SU-DHL-6 (cell line): ENCODE results near the gene SCFD2.

Source experiments
- H2AFZ ChIP-seq: fragments of 200-600 bp; sonication (generic); 2 replicates; pipeline ENCODE4 v1.6.1; 2014; ENCODE audit warnings: low read depth, mild to moderate bottlenecking, moderate library complexity, mixed read lengths, antibody characterized with exemption, low read length; ENCODE audit not compliant: severe bottlenecking
- H3F3A ChIP-seq: fragments of 200-600 bp; shearing (Covaris generic); 2 replicates; pipeline ENCODE4 v1.6.0; 2016; ENCODE audit warnings: antibody characterized with exemption, mild to moderate bottlenecking; ENCODE audit not compliant: insufficient read depth
- H3K27ac ChIP-seq: fragments of 200-600 bp; sonication (generic); 2 replicates; pipeline ENCODE4 v1.5.1; 2016; ENCODE audit warnings: low read depth, mild to moderate bottlenecking, low read length, moderate library complexity, mixed read lengths
- H3K27me3 ChIP-seq: fragments of 200-600 bp; sonication (generic), shearing (Covaris generic); 2 replicates; pipeline ENCODE4 v1.6.0; 2014; ENCODE audit warnings: mild to moderate bottlenecking, low read length
- H3K36me3 ChIP-seq: fragments of 200-600 bp; sonication (generic); 2 replicates; pipeline ENCODE4 v1.6.1; 2014; ENCODE audit warnings: mild to moderate bottlenecking, low read length, mixed read lengths
- H3K4me2 ChIP-seq: fragments of 300-600, 200-600 bp; shearing (Covaris generic), sonication (generic); 2 replicates; pipeline ENCODE4 v1.6.0; 2014; ENCODE audit warnings: low read length, low read depth, mild to moderate bottlenecking; ENCODE audit not compliant: poor library complexity, severe bottlenecking
- H3K4me3 ChIP-seq: fragments of 200-600 bp; sonication (generic); 2 replicates; pipeline ENCODE4 v1.5.1; 2014; ENCODE audit warnings: antibody characterized with exemption, low read length, mild to moderate bottlenecking, mixed read lengths; ENCODE audit not compliant: insufficient read depth, poor library complexity, severe bottlenecking
- H3K79me2 ChIP-seq: fragments of 200-600 bp; sonication (generic); 2 replicates; pipeline ENCODE4 v1.6.1; 2014; ENCODE audit warnings: mild to moderate bottlenecking, low read length, moderate library complexity; ENCODE audit not compliant: insufficient read depth
- H3K9ac ChIP-seq: fragments of 200-600 bp; sonication (generic); 2 replicates; pipeline ENCODE4 v1.7.0; 2014; ENCODE audit warnings: mild to moderate bottlenecking, low read length
- H3K9me2 ChIP-seq: fragments of 200-600 bp; sonication (generic); replicated peaks from 2 replicates; pipeline ENCODE4 v1.6.1; 2014; ENCODE audit warnings: low read length; ENCODE audit not compliant: insufficient read depth
- H3K9me3 ChIP-seq: fragments of 200-600 bp; sonication (generic); 2 replicates; pipeline ENCODE4 v1.6.1; 2014; ENCODE audit warnings: low read length, mixed read lengths; ENCODE audit not compliant: insufficient read depth
- H4K20me1 ChIP-seq: fragments of 200-600 bp; sonication (generic); 2 replicates; pipeline ENCODE4 v1.6.1; 2014; ENCODE audit warnings: low read depth, mild to moderate bottlenecking, antibody characterized with exemption, low read length, moderate library complexity, mixed read lengths
- CTCF ChIP-seq: fragments of 200-600 bp; sonication (generic); IDR thresholded peaks from one replicate; pipeline ENCODE4 v1.5.1; 2017; ENCODE audit warnings: antibody characterized with exemption, mild to moderate bottlenecking, low read length, moderate library complexity; ENCODE audit not compliant: insufficient read depth, poor library complexity, severe bottlenecking
- EZH2phosphoT487 ChIP-seq: fragments of 200-600 bp; sonication (generic), shearing (Covaris generic); conservative IDR thresholded peaks from 2 replicates; pipeline ENCODE4 v1.6.1; 2018; ENCODE audit warnings: mild to moderate bottlenecking, antibody characterized with exemption, low read length, moderate library complexity, mixed read lengths

The SCFD2 gene

GRCh38 chr4:52945982-52946381 lies 419.9 kb downstream of the SCFD2 start:
- no peaks in the 10 kb centered on the region for H3K9me2 ChIP-seq
- TF ChIP-seq EZH2phosphoT487 (no peak), CTCF (no peak)
- H2AFZ ChIP-seq, result no peak overlapping the region
- no peaks in the 10 kb centered on the region for H4K20me1 ChIP-seq
- no peaks in the 10 kb centered on the region for H3K36me3 ChIP-seq
- no peak overlapping the region for H3K4me2 ChIP-seq
- H3K27ac ChIP-seq, result no peak overlapping the region
- H3F3A ChIP-seq, result no peaks in the 10 kb centered on the region
- H3K27me3 ChIP-seq, result no peaks in the 10 kb centered on the region
- no peaks in the 10 kb centered on the region for H3K9me3 ChIP-seq
- H3K4me3 ChIP-seq, result no peak overlapping the region
- H3K9ac ChIP-seq, result no peak overlapping the region
- no peaks in the 10 kb centered on the region for H3K79me2 ChIP-seq

- Histone ChIP-seq H3K36me3 (no peaks in the 10 kb centered on the region), H3K9me3 (no peaks in the 10 kb centered on the region), H4K20me1 (no peaks in the 10 kb centered on the region), H3K4me3 (no peak overlapping the region), H3K4me2 (no peak overlapping the region), H3K9ac (no peak overlapping the region), H3K79me2 (no peaks in the 10 kb centered on the region), H3F3A (no peaks in the 10 kb centered on the region), H3K27ac (no peak overlapping the region), H2AFZ (no peak overlapping the region), H3K27me3 (no peaks in the 10 kb centered on the region), H3K9me2 (no peaks in the 10 kb centered on the region)
- TF ChIP-seq EZH2phosphoT487 (no peak), CTCF (no peak)
These were observed 420.4 kb downstream of the SCFD2 start for GRCh38 chr4:52945326-52945898.

GRCh38 chr4:52943677-52944076 lies 422.2 kb downstream of the SCFD2 start:
- H3K4me2 ChIP-seq, result no peak overlapping the region
- H3K79me2 ChIP-seq, result no peaks in the 10 kb centered on the region
- H3K4me3 ChIP-seq, result no peak overlapping the region
- H3K9ac ChIP-seq, result no peak overlapping the region
- no peak for TF ChIP-seq EZH2phosphoT487
- no peak for TF ChIP-seq CTCF
- no peaks in the 10 kb centered on the region for H3K9me3 ChIP-seq
- no peaks in the 10 kb centered on the region for H3F3A ChIP-seq
- H3K27me3 ChIP-seq, result no peaks in the 10 kb centered on the region
- no peak overlapping the region for H2AFZ ChIP-seq
- no peaks in the 10 kb centered on the region for H3K36me3 ChIP-seq
- no peaks in the 10 kb centered on the region for H4K20me1 ChIP-seq
- H3K27ac ChIP-seq, result no peak overlapping the region
- H3K9me2 ChIP-seq, result no peaks in the 10 kb centered on the region
